Calu3 (cell line): ENCODE data around the gene AIRE. TPM values are rescaled to one million over a fixed set of nuclear protein-coding genes. Genes with fewer than 3 reads are reported as not detected.

Source experiments
- BruUV-seq: library from RNA; stranded (reverse); fragments of 400-500 nt; replicated peaks from 2 replicates; lab custom pipeline; 2021; lab: Mats Ljungman, UMichigan
- CTCF ChIA-PET: fragments of 300-600 bp; sonication (Branson Sonifier 250); formaldehyde crosslinking; loops from one replicate; lab custom pipeline; 2022; ENCODE audit warnings: antibody characterized with exemption; lab: Charles Lee
- DNase-seq: peaks from one replicate; pipeline ENCODE4 v3.0.0; 2022
- H3K27ac Mint-ChIP-seq: one replicate; pipeline ENCODE4 v1.8.0; 2022; ENCODE audit warnings: mixed read lengths; ENCODE audit not compliant: unreplicated experiment
- H3K27me3 Mint-ChIP-seq: one replicate; pipeline ENCODE4 v1.8.0; 2022; ENCODE audit warnings: mixed read lengths; ENCODE audit not compliant: unreplicated experiment
- H3K36me3 Mint-ChIP-seq: one replicate; pipeline ENCODE4 v1.8.0; 2022; ENCODE audit warnings: mild to moderate bottlenecking, moderate library complexity, mixed read lengths; ENCODE audit not compliant: insufficient read depth, unreplicated experiment
- H3K4me1 Mint-ChIP-seq: one replicate; pipeline ENCODE4 v1.8.0; 2022; ENCODE audit warnings: mild to moderate bottlenecking, low read depth, mixed read lengths; ENCODE audit not compliant: unreplicated experiment
- H3K4me3 Mint-ChIP-seq: one replicate; pipeline ENCODE4 v1.8.0; 2022; ENCODE audit warnings: mild to moderate bottlenecking, low read depth, moderate library complexity, mixed read lengths; ENCODE audit not compliant: unreplicated experiment
- H3K9me3 Mint-ChIP-seq: one replicate; pipeline ENCODE4 v1.8.0; 2022; ENCODE audit warnings: low read depth, mixed read lengths; ENCODE audit not compliant: unreplicated experiment
- intact Hi-C: fragments of 100-400 bp; cut with micrococcal nuclease; formaldehyde crosslinking; loops from one replicate; pipeline ENCODE4 v1.10.0; 2022; ENCODE audit not compliant: unreplicated experiment
- total RNA-seq: library from RNA; stranded (reverse); gene quantifications from 2 replicates; pipeline ENCODE4 v1.2.3, GENCODE V29; 2022
- TF ChIP-seq, protein P1 (sequence below): fragments of 200-600 bp; IDR thresholded peaks from one replicate; pipeline ENCODE4 v1.8.0; 2022; ENCODE audit warnings: antibody characterized with exemption; ENCODE audit not compliant: unreplicated experiment

Gene AIRE
- total RNA-seq, 1 experiment from 2014 or later: not detected

DNA sequence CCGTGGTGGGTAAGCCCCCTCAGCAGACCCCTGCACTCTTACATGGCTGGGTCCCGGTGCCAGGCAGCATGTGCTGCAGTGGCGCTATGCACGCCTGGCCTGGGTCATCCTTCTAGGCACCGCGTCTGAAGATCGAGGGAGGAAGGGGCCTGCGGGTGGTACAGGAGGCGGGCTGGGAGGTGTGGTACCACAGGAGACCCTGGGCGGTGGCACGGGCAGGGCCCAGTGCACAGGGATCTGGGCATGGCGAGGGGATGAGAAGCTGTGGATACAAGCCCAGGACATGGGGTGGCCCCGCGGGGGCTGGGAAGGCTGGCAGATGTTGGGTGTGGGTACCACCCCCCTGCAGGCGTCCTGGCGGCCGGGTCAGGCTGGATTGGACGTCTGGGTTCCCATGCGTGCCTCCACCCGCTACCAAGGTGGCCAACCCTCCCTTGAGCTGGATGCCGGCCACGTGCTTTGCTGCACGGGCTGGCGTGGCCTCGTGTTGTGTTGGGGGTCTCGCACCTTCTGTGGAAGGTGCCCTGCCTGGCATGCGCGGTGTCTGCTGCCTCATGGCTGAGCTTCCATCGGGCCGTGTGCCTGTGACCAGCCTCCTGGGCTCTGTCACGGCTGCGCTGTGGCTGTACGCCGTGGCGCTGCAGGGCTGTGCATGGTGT, 33.9 kb downstream of the AIRE start:
- Mint-ChIP-seq H3K4me1 (no peaks in the 10 kb centered on the region), H3K27ac (no peak overlapping the region), H3K9me3 (no peaks in the 10 kb centered on the region), H3K27me3 (no peaks in the 10 kb centered on the region), H3K36me3 (peaks cover 16% of the 10 kb centered on the region), H3K4me3 (no peak overlapping the region)
- CTCF ChIA-PET: no interaction called here
- no TSS peak for BruUV-seq
- intact Hi-C loops: no loop called here
- TF ChIP-seq, protein P1, sequence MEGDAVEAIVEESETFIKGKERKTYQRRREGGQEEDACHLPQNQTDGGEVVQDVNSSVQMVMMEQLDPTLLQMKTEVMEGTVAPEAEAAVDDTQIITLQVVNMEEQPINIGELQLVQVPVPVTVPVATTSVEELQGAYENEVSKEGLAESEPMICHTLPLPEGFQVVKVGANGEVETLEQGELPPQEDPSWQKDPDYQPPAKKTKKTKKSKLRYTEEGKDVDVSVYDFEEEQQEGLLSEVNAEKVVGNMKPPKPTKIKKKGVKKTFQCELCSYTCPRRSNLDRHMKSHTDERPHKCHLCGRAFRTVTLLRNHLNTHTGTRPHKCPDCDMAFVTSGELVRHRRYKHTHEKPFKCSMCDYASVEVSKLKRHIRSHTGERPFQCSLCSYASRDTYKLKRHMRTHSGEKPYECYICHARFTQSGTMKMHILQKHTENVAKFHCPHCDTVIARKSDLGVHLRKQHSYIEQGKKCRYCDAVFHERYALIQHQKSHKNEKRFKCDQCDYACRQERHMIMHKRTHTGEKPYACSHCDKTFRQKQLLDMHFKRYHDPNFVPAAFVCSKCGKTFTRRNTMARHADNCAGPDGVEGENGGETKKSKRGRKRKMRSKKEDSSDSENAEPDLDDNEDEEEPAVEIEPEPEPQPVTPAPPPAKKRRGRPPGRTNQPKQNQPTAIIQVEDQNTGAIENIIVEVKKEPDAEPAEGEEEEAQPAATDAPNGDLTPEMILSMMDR: no peak
- no peak for DNase-seq

DNA sequence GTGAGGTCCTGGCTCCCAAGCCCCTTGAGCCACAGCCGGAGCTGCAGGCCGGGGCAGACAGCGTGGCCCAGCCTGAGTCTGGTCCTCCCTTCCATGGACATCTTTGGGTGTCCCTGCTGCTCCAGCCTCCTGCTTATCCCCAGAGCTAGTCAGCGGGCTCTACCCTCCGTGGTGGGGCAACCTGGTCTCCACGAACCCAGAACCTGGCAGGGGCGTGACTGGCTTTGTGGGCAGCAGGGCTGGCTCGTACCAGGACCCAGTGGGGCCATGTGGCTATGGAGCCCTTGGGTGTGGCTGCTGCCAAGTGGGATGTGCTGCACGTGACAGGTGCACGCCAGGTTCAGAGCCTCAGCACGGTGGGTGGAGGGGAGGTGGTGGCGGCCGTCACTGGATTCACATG, 35.2 kb downstream of the AIRE start:
- Mint-ChIP-seq H3K27ac (no peak overlapping the region), H3K9me3 (no peaks in the 10 kb centered on the region), H3K4me3 (no peak overlapping the region), H3K27me3 (no peaks in the 10 kb centered on the region), H3K36me3 (peaks cover 16% of the 10 kb centered on the region), H3K4me1 (no peaks in the 10 kb centered on the region)
- CTCF ChIA-PET: no interaction called here
- BruUV-seq: no TSS peak
- TF ChIP-seq, protein P1: no peak
- intact Hi-C loops: no loop called here
- DNase-seq: no peak

DNA sequence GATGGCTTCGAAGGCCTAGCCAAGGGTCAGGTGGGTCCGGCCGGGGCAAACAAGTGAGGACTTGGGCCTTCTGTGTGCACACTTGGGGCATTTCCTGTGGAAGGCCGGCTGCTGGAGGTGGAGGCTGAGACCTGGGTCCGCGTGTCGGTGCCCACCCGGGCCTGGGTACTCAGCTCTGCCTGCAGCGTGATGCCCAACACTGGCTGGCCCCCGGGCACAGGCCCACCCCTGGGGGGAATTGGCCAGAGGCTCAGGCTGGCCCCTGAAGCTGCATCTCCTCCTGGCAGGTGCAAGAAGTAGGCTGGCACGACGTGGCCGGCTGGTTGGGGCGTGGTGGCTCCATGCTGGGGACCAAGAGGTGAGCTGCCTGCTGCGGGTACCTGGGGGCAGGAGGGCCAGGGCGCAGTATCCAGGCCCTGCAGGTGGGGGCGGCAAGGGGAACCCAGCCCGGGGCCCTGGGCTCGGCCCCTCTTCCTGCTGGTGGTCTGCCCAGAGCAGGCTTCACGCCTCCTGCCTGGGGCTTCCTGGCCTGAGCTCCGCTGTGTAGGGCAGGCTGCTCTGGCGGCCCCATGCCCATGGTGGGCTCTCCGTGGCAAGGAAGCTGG, 36.3 kb downstream of the AIRE start:
- intact Hi-C loops: no loop called here
- BruUV-seq: no TSS peak
- no peak for DNase-seq

DNA sequence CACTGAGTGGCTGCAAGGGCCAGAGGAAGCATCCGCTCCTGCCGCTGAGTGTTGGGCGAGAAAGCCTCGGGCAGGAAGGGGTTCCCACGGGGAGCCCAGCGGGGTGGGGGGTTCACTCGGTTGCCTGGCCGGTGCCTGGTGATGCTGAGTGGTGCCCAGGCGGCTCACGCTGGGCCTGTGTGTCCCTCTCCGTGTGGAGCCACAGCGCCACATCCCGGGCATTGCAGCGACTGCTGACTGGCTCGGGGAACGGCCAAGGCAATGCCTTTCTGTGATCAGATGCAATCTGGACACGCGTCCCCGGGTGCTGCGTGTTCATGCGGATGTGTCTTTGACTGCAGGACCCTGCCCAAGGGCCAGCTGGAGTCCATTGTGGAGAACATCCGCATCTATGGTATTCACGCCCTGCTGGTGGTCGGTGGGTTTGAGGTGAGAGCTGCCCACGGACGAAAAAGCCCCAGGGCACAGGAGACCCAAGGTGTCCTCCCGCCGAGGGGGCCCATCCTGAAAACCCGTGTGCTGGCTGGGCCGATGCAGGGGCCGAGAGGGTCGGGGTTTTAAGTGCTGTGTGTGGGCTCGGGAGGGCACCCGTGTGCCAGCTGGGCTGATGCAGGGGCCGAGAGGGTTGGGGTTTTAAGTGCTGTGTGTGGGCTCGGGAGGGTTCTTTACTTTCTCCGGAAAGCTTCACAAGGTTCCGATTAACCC, 37.1 kb downstream of the AIRE start:
- CTCF ChIA-PET: no interaction called here
- DNase-seq: no peak
- BruUV-seq: no TSS peak

More for the DNA sequence above, 36.3 kb downstream of the AIRE start:
- Mint-ChIP-seq H3K4me3 (no peak overlapping the region), H3K4me1 (no peaks in the 10 kb centered on the region), H3K9me3 (no peaks in the 10 kb centered on the region), H3K27me3 (no peaks in the 10 kb centered on the region), H3K36me3 (peaks cover 7% of the 10 kb centered on the region), H3K27ac (no peak overlapping the region)
- CTCF ChIA-PET: no interaction called here
- TF ChIP-seq, protein P1: no peak

More for the DNA sequence above, 37.1 kb downstream of the AIRE start:
- H3K27ac Mint-ChIP-seq: no peak overlapping the region
- H3K4me3 Mint-ChIP-seq: no peak overlapping the region
- H3K27me3 Mint-ChIP-seq: no peaks in the 10 kb centered on the region
- H3K4me1 Mint-ChIP-seq: no peaks in the 10 kb centered on the region
- H3K36me3 Mint-ChIP-seq: peaks cover 7% of the 10 kb centered on the region
- no peaks in the 10 kb centered on the region for H3K9me3 Mint-ChIP-seq
- intact Hi-C loops: no loop called here
- TF ChIP-seq, protein P1: no peak
